B cell (primary cell): ENCODE results near the gene CD72.

Source experiments
- EZH2 ChIP-seq: IDR thresholded peaks from 2 replicates; pipeline ENCODE4 v1.6.1; 2012; ENCODE audit warnings: borderline replicate concordance, low read depth, mild to moderate bottlenecking, moderate library complexity, low read length; ENCODE audit not compliant: insufficient read depth, poor library complexity, severe bottlenecking
- TF ChIP-seq, protein P1 (sequence below): fragments of 200-600 bp; IDR thresholded peaks from one replicate; pipeline ENCODE4 v1.8.0; 2022; ENCODE audit warnings: antibody characterized with exemption, mild to moderate bottlenecking

DNA sequence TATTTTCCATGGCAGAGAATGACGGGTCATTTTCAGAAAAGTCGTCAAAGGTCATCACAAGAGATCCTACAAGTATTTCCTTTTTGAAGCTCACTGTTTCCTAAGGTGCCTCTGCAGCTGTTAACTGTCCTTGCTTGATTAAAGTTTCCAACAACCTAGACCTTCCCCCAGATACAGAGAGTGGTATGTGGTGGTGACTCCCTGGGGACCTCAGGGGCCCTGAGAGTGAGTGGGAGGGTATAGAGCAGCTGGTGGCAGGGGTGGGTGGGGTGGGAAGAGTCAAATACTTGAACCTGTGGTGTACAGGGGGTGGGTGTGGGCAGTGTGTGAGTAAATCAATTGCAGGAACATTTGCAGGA is 1.6 kb upstream of the CD72 start:
- TF ChIP-seq EZH2 = no peak
- TF ChIP-seq, protein P1, sequence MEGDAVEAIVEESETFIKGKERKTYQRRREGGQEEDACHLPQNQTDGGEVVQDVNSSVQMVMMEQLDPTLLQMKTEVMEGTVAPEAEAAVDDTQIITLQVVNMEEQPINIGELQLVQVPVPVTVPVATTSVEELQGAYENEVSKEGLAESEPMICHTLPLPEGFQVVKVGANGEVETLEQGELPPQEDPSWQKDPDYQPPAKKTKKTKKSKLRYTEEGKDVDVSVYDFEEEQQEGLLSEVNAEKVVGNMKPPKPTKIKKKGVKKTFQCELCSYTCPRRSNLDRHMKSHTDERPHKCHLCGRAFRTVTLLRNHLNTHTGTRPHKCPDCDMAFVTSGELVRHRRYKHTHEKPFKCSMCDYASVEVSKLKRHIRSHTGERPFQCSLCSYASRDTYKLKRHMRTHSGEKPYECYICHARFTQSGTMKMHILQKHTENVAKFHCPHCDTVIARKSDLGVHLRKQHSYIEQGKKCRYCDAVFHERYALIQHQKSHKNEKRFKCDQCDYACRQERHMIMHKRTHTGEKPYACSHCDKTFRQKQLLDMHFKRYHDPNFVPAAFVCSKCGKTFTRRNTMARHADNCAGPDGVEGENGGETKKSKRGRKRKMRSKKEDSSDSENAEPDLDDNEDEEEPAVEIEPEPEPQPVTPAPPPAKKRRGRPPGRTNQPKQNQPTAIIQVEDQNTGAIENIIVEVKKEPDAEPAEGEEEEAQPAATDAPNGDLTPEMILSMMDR = no peak
